ENCODE data around the gene LRBA. TPM values are rescaled to one million over a fixed set of nuclear protein-coding genes. Genes with fewer than 3 reads are reported as not detected.
"Not testable (repeated sequence)": the region's sequence is repeated elsewhere in the genome, so short reads cannot be mapped to it uniquely, and the experiment has no call there.

LRBA gene
- total RNA-seq, 4 donors from 2014 or later, result 28.0 to 51.5 (median 30.9) TPM

GRCh38 chr4:150562250-150562649 lies 452.8 kb downstream of the LRBA start:
- ATAC-seq (ENCODE audit: low FRiP score), result no peak
- TF ChIP-seq, protein P1, sequence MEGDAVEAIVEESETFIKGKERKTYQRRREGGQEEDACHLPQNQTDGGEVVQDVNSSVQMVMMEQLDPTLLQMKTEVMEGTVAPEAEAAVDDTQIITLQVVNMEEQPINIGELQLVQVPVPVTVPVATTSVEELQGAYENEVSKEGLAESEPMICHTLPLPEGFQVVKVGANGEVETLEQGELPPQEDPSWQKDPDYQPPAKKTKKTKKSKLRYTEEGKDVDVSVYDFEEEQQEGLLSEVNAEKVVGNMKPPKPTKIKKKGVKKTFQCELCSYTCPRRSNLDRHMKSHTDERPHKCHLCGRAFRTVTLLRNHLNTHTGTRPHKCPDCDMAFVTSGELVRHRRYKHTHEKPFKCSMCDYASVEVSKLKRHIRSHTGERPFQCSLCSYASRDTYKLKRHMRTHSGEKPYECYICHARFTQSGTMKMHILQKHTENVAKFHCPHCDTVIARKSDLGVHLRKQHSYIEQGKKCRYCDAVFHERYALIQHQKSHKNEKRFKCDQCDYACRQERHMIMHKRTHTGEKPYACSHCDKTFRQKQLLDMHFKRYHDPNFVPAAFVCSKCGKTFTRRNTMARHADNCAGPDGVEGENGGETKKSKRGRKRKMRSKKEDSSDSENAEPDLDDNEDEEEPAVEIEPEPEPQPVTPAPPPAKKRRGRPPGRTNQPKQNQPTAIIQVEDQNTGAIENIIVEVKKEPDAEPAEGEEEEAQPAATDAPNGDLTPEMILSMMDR (IDR thresholded peaks at IDR 0.05), result no peak
- DNase-seq (ENCODE audit: low spot score), result no peak

GRCh38 chr4:150561143-150561737 lies 453.8 kb downstream of the LRBA start:
- ATAC-seq (ENCODE audit: low FRiP score) (no peak), DNase-seq (ENCODE audit: low spot score) (no peak)
- TF ChIP-seq, protein P1 (IDR thresholded peaks at IDR 0.05), result no peak

- not testable (repeated sequence) for ATAC-seq (ENCODE audit: low FRiP score); DNase-seq (ENCODE audit: low spot score)
These were observed 457.3 kb downstream of the LRBA start for GRCh38 chr4:150557811-150558210.

DNA sequence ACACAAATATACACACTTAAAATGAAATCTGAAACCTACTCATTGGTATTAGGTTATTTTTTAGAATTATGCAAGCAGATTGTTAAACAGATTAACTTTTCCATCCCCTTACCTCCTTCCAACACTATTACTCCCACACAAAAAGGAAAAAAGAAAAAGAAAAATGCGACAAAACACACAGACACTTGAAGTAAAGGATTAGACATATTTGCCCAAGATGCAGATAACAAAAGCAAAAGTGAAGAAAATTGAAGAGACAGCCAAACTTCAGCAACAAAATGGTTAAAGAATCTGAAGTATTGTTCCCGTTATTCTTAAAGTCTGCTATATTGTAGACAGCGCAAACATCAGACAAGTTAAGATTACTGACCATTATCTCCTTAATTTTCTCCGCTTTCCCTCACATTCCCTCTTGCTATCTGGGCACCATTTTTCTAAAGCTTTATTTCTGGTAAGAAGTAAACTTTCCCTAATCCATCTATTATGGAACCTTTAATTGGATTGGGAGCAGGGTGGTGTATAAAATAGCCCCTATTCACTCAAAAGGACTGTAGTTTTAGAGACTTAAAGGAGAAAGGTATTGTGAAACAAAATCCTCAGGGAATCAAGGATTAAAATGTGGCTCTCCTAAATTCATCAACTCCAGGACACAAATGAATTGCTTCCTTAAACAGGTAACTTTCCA lies 467.8 kb downstream of the LRBA start:
- TF ChIP-seq, protein P1 (IDR thresholded peaks at IDR 0.05), result no peak
- ATAC-seq (ENCODE audit: low FRiP score) (no peak), DNase-seq (ENCODE audit: low spot score) (no peak)

DNA sequence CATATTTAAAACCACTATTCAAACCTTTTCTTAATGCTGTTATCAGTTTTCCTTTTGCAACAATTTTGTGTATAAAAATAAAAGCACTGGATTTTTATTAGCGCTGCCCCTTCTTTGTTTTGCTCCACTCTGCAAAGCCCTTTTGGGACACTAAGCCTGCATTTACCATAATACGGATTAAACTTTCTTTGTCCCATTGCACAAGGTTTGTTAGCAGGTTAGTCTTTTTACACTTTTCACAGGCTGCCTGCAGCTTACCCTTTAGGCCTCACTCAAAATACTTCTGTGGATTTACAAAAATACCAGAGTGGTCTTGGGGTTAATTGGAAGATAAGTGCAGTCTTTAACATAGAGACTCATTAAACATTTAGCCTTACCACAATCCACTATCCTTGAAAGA lies 468.8 kb downstream of the LRBA start:
- DNase-seq (ENCODE audit: low spot score) (no peak), ATAC-seq (ENCODE audit: low FRiP score) (no peak)
- TF ChIP-seq, protein P1 (IDR thresholded peaks at IDR 0.05), result no peak

- no peak for ATAC-seq (ENCODE audit: low FRiP score)
- TF ChIP-seq, protein P1 (IDR thresholded peaks at IDR 0.05), result no peak
- no peak for DNase-seq (ENCODE audit: low spot score)
These were observed 472.0 kb downstream of the LRBA start for GRCh38 chr4:150543042-150543441.

DNA sequence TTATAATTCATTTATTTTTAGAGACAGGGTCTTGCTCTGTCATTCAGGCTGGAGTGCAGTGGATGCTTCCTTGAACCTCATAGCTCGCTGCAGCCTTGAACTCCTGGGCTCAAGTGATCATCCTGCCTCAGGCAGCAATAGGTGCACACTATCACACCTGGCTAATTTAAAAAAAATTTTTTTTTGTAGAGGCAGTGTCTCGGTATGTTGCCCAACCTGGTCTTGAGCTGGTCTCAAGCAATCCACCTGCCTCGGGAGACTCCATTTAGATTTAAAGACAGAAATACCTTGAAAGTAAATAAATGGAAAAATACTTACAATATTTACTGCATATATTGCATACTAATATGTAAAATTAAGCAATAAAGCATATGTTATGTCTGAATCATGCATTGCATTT lies 473.4 kb downstream of the LRBA start:
- DNase-seq (ENCODE audit: low spot score) (no peak), ATAC-seq (ENCODE audit: low FRiP score) (no peak)
- TF ChIP-seq, protein P1 (IDR thresholded peaks at IDR 0.05), result no peak
